Activated CD4-positive, alpha-beta T cell treated with anti-CD3 and anti-CD28 coated beads, Interleukin-2, amount 50 U/mL, for 24 hours (primary cell): ENCODE measurements around the gene CARS1.

Experiments used
- DNase-seq, 2 donors: peaks; one replicate each; pipeline ENCODE4 v3.0.0-alpha.2; 2020; ENCODE audit warnings: low read depth in 1 of 2, low spot score in 1 of 2

CARS1 gene

DNA sequence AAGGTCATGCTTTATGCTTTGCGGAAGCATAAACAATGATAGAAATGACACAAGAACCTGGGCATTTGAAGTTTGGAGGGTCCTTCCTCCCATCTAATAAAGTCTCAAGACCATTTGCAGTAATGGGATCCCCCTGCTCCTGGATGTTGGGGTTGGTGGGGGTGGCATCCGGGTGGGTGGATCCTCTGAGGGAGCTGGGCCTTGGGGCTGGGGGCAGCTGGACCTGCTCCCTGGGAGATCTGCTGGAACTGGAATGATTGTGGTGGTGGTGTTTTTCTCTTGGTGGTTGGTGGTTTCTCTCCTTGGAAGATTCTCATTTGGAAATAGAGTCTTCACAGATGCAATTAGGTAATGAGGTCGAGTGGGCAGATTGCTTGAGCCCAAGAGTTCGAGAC lies 62.9 kb downstream of the CARS1 start:
- DNase-seq, result no peak

- no peak for DNase-seq
These were observed 64.3 kb downstream of the CARS1 start for GRCh38 chr11:2992997-2993325.

DNA sequence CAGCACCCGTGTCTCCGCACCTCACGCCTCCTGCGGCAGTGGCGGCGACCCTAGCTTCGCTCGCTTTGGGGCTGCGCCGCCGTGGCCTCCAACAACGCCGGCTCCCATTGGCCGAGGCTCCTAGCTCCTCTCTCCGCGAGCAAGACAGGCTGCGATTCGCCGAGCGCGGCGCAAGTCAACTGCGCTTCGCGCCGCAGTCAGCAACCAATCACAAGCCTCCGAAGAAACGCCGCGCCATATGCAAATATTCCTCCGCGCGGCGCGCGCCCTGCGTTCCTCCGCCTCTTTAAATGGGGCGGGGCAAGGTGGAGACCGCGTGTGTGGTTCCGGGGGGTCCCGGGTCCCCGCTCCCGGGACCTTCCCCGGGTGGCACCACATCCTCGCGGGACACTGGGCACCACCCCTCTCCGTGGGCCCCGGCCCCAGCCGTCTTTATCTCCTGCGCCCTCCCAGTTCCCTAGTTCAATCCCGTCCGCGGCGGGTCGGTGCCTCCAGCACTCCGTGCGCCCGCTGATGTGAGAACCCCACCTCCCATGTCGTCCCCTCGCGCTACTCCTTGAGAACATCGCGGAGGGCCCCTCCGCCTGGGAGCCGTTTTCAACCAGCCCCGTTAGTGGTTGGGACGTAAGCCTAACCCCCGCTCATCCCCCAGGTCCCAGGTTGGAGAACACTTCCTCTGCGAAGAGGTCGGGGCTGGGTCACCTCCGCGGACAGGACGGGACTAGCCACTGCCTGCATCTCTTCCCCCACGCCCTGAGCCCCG lies 64.8 kb downstream of the CARS1 start, which contains the start of gene NAP1L4:
TSS of gene NAP1L4 (minus strand) at position 96 of the 763 bp plus-strand sequence. CDS start 13,109 bp downstream, outside the sequence.
- peak; percentile 90 to 92 for DNase-seq

DNA sequence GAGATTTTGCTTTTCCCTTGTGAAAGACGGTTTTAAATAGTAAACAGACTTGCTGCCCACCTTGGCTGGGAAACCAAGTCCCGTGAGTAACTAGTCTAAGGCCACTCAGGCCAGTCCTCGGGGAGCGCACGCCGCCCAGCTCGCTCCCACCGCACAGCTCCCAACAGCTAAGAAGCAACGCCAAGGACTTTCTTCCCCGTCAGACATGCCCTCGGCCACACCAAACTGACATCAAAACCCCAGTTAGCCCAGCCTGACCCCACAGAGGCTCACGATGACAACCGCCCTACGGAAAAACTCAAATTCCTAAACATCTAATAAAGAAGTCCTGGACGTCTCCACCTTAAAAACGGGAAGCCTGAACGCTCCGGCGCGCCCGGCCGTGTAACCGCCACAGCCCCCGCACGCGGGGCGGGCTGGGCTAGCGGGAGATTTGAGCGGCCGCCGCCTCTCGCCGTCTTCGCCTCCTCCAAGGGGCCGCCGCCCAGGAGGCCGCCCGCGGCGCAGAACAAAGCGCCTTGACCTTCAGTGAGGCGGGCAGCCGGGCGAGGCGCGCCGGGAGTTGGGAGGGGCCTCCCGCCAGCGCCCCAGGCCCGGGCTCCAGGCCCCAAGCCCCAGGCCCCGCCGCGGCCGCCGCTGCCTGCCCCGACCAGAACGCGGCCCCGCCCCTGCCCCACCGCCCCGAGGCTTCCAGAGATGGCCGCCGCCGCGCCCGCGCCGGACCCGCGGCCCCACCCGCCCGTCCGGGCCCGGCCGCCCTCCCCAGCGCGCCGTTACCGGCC lies 65.6 kb downstream of the CARS1 start:
- peak in 1 of 2 donors; percentile 41 for DNase-seq

DNA sequence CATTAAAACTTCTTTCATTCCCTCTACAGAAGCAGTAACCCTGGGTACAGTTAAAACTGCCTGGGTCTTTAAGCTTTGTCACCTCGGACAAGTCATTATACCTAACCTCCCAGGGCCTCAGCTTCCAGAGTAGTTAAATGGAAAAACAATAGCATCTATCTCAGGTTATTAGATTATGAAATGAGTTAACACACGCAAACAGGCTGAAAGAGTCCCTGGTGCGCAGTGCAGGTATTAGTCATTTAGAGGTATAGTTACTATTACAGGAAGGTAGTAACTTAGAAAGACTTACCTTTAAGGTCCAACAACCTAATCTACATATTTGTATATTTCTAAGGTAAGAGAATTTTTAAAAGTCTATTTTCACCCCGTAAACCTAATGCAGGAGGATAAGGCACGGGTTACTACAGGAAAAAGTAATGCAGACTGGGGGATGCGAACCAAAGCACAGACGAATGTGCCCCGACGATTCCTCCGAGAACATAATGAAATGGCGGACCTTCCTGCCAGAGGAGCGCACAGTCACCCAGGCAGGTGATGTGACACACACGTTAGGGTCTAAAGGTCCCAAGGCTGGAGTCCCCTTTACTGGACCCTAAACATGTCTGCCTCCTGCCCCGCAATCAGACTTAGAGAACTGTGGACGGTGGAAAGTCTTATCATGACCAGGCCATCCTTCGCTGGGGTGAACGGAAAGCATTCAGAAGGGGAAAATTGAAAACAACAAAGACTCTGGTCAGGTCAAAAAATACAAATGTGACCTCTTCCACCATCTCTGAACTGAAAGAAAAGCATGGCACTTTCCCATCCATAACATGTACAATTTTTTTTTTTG lies 66.4 kb downstream of the CARS1 start:
- DNase-seq, result peak; percentile 31 to 46

DNA sequence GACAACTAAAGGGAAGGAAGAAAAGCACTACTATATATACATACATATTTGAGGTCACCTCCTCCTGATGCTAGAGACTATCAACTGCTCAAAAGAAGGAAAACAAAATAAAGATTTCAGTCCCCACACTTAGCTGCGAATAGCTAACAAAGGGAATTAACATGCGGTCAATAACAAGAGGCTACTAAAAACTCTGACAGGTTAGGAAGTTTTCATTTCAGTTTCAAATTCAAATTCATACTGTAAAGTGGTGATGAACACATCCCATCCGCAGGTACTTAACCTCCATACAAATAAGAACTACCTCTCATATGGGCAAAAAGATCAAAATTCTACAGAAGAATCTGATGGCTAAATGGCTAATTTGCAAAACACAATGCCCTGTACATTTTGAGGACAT lies 67.7 kb downstream of the CARS1 start:
- no peak for DNase-seq

- DNase-seq, result no peak
These were observed 68.2 kb downstream of the CARS1 start for GRCh38 chr11:2989006-2989405.

GRCh38 chr11:2987881-2988861 lies 69.1 kb downstream of the CARS1 start:
- peak in 1 of 2 donors; percentile 14 for DNase-seq

DNA sequence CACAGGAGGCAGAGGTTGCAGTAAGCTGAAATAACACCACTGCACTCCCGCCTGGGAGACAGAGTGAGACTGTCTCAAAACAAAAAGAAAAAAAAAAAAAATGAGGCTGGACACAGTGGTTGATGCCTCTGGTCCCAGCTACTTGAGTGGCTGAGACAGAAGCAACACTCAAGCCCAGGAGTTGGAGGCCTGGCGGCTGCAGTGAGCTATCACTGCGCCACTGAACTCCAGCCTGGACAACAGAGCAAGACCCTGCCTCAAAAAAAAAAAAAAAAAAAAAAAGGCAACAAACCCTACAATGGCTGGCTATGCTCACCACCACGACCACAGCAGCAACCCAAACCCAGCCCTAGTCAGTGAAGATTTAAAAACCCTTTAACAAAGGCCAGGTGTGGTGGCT lies 73.3 kb downstream of the CARS1 start:
- DNase-seq, result no peak

- DNase-seq, result no peak
These were observed 75.0 kb downstream of the CARS1 start for GRCh38 chr11:2982214-2982613.

DNA sequence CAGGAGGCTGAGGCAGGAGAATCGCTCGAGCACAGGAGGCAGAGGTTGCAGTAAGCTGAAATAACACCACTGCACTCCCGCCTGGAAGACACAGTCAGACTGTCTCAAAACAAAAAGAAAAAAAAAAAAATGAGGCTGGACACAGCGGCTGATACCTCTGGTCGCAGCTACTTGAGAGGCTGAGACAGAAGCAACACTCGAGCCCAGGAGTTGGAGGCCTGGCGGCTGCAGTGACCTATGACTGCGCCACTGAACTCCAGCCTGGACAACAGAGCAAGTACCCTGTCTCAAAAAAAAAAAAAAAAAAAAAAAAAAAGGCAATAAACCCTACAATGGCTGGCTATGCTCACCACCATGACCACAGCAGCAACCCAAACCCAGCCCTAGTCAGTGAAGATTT lies 76.1 kb downstream of the CARS1 start:
- no peak for DNase-seq

- no peak for DNase-seq
These were observed 76.9 kb downstream of the CARS1 start for GRCh38 chr11:2980168-2980840.

GRCh38 chr11:2977113-2977512 lies 80.1 kb downstream of the CARS1 start:
- no peak for DNase-seq

DNA sequence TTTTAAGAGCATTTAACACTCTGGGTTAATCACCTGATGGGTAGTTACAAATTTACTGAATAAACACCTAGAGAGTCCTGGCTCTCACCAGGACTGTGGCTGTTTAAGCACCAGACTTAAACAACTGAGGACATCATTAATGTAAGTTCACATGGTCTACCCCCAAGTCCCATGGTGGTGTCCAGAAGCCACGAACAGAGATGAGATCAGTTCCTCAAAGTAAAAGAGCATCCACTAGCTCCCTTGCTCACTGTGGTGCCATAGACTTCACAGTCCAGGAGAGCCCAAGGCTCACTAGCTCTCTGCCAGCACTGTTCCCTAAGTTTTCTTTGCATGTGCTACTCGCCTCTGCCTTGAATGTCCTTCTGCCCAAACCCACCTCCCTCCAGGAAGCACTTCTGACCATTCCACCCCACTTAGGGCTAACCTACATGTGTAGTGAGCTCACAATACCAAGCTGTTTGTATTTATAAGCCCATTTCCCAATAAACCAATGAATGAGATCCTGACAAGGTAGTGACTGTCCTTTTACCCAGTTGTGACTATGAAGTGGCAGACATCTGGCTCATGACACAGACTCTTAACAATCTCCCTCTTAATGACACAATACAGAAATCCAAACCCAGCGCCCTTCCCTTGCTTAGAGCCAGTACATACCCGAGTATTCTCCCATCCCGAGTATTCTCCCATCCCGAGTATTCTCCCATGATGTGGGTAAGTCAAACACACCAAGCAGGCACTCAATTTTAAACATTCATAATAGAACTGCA lies 80.7 kb downstream of the CARS1 start:
- no peak for DNase-seq

DNA sequence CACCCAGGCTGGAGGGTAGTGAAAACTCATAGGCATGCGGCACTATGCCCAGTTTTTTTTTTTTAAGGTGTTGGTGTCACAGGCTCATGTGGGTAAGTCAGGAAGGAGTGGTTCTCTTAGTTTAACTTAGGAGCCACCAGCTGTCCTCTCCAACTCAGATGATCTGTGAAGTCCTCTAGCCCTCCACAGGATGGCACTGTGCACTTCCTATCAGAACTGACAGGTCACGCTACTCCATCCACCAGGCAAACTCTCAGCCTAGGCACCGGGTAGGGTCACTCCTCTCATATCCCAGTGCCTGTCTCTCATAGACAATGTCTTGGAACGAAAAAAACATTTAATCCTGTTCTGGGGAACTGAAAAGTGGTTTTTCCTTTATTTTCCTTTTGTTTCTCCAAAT lies 81.6 kb downstream of the CARS1 start:
- peak in 1 of 2 donors; percentile 25 for DNase-seq

DNA sequence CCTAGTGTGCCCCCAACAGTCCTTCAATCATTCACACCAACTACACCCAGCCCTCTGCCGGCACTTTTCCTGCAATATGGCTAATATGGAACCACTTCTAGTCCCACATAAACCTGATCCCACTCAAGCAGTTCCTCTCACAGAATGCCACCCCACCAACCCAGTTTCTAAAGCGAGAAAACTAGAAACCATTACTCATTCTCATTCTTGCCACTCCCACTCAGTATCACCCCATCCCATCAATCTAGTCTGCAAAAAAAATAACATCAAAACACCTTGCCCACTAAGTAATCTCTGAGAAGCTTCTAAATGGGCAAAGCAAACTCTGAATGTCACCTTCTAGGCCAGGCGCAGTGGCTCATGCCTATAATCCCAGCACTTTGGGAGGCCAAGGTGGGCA lies 83.0 kb downstream of the CARS1 start:
- DNase-seq, result no peak

GRCh38 chr11:2968341-2968900 lies 88.8 kb downstream of the CARS1 start:
- no peak for DNase-seq

DNA sequence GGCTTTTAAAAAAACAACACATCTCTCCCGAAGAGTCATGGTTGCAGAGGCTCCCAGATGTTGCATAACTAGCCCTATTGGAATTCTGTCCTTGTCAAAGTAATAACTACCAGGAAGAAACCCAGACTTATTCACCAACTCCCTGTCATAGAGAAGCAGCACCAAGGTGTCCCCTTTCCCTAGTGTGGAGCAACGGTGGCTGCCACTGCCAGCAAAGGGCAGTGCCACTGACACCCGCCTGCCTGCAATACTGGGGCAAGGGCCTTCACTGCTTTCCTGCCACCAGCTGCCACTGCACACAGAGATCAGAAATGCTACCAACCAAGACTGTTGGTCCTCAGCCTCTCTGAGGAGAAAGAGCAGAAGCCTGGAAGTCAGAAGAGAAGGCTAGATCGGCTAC lies 92.4 kb downstream of the CARS1 start:
- no peak for DNase-seq

GRCh38 chr11:2963761-2964160 lies 93.5 kb downstream of the CARS1 start:
- no peak for DNase-seq
